Lower leg skin (tissue), 4 donors: ENCODE measurements around the gene FHL2. TPM values are rescaled to one million over a fixed set of nuclear protein-coding genes. Genes with fewer than 3 reads are reported as not detected.

Experiments used
- DNase-seq, 2 donors: peaks; one replicate each; pipeline ENCODE4 v3.0.0-alpha.2; 2019; ENCODE audit warnings: low spot score in 2 of 2
- H3K4me3 ChIP-seq: fragments of 200-600 bp; sonication (generic); 2 replicates; pipeline ENCODE4 v1.5.1; 2017; ENCODE audit warnings: mild to moderate bottlenecking, low read depth; ENCODE audit not compliant: poor library complexity, severe bottlenecking
- POLR2A ChIP-seq, 2 donors: fragments of 450-650 bp; IDR thresholded peaks; one replicate each; pipeline ENCODE4 v1.6.1; 2016 to 2017; ENCODE audit warnings: antibody characterized with exemption in 2 of 2, mild to moderate bottlenecking in 1 of 2, moderate library complexity in 1 of 2
- WGBS, 2 donors: methylation state at CpG; one replicate each; pipeline ENCODE4 v1.1.5; 2018; 5-methylcytosine and 5-hydroxymethylcytosine counted together
- intact Hi-C: fragments of 100-400 bp; cut with DNase I; formaldehyde crosslinking; loops from one replicate; pipeline ENCODE4 v1.15.0; 2023; ENCODE audit warnings: low total_unique reads
- total RNA-seq, 4 donors: library from RNA; depleted of rRNA; stranded (reverse); fragments of >200 nt; gene quantifications; one replicate each; pipeline ENCODE4 v1.1.0, GENCODE V29; 2016
- TF ChIP-seq, protein P1 (sequence below), 3 donors: fragments of 450-650 bp; IDR thresholded peaks; one replicate each; pipeline ENCODE4 v1.5.1; 2016; ENCODE audit warnings: antibody characterized with exemption in 3 of 3, mild to moderate bottlenecking in 3 of 3, moderate library complexity in 2 of 3

The FHL2 gene
- total RNA-seq, 4 donors from 2014 or later: 48.3 to 67.3 (median 49.3) TPM

DNA sequence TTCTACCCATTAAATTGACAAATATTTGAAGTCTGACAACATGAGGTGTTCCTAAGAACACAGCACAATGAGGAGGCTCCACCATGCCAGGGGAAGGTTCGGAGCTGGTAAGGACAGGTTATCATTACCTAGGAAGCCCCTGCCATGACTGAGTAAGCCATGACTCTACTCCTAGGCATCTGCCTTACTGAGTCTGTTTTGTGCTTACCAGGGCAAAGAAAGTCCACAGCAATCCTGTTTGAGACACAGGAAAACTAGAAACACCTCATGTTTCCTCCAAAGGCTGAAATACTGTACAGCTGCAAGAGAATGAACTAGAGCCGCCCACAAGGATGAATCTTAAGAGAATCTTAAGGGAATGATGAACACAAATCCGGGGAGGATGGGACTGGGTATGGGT lies 80.9 kb downstream of the FHL2 start:
- TF ChIP-seq, protein P1, sequence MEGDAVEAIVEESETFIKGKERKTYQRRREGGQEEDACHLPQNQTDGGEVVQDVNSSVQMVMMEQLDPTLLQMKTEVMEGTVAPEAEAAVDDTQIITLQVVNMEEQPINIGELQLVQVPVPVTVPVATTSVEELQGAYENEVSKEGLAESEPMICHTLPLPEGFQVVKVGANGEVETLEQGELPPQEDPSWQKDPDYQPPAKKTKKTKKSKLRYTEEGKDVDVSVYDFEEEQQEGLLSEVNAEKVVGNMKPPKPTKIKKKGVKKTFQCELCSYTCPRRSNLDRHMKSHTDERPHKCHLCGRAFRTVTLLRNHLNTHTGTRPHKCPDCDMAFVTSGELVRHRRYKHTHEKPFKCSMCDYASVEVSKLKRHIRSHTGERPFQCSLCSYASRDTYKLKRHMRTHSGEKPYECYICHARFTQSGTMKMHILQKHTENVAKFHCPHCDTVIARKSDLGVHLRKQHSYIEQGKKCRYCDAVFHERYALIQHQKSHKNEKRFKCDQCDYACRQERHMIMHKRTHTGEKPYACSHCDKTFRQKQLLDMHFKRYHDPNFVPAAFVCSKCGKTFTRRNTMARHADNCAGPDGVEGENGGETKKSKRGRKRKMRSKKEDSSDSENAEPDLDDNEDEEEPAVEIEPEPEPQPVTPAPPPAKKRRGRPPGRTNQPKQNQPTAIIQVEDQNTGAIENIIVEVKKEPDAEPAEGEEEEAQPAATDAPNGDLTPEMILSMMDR (IDR thresholded peaks at IDR 0.05): no peak
- no peak for TF ChIP-seq POLR2A (IDR thresholded peaks at IDR 0.05)
- intact Hi-C loops: no loop called here
- no peak overlapping the region for H3K4me3 ChIP-seq
- WGBS, 2 donors: 92 to 94% methylated on average over 3 of the region's 3 CpGs
- DNase-seq: no peak

DNA sequence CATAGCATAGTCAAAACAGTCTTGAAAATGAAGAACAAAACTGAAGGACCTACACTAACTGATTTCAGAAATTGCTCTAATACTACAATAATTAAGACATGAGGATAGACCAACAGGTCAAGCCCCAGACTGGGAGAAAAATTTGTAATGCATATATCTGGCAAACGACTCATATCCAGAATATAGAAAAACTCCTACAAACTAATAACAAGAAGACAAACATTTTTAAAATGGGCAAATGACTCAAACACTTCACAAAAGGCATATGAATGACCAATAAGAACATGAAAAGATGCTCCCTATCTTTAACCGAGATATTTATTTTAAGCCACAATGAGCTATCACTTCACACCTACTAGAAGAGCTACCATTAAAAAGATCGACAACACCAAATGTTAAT lies 83.5 kb downstream of the FHL2 start:
- TF ChIP-seq, protein P1 (IDR thresholded peaks at IDR 0.05): no peak
- no peak for TF ChIP-seq POLR2A (IDR thresholded peaks at IDR 0.05)
- WGBS, 2 donors: 87 to 90% methylated on average over 3 of the region's 3 CpGs
- no peak overlapping the region for H3K4me3 ChIP-seq
- no peak for DNase-seq
- intact Hi-C loops: no loop called here

DNA sequence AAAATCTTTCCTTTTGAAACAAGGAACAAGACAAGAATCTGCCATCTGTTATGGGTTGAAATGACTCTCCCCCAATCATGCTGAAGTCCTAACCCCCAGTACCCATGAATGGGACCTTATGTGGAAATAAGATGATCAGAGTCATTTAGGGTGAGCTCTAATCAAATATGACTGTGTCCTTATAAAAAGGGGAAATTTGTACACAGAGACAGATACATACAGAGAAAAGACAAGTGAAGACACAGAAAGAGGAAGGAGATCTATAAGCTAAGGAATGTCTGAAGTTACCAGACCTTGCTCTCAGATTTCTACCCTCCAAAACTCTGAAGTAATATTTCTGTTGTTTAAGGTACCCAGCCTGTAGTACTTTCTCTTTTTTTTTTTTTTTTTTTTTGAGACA lies 85.0 kb downstream of the FHL2 start:
- DNase-seq: no peak
- no peak overlapping the region for H3K4me3 ChIP-seq
- intact Hi-C loops: no loop called here
- TF ChIP-seq, protein P1 (IDR thresholded peaks at IDR 0.05): no peak
- TF ChIP-seq POLR2A (IDR thresholded peaks at IDR 0.05): no peak

Other genes starting within 250 kb of the FHL2 start
- not detected for gene GPR45, start 157.3 kb downstream of the FHL2 start, total RNA-seq
- 10 to 100 TPM; 30.2 to 35.2 (median 34.4) TPM for gene TGFBRAP1, start 69.3 kb downstream of the FHL2 start, total RNA-seq
- 10 to 100 TPM; 16.9 to 29.1 (median 21.3) TPM for gene C2orf49, start 61.5 kb downstream of the FHL2 start, total RNA-seq